NCI-H226 (cell line): ENCODE measurements around the gene MYBPH.
A peak's percentile ranks its signal among the peaks of the same experiment; 100 is the strongest.

Source experiments
- DNase-seq: peaks from one replicate; pipeline ENCODE4 v3.0.0-alpha.2; 2015

Gene MYBPH

GRCh38 chr1:203146042-203146369 lies 29.6 kb downstream of the MYBPH start:
- no peak for DNase-seq

- DNase-seq = no peak
These were observed 30.1 kb downstream of the MYBPH start for GRCh38 chr1:203145321-203146041.

- peak; percentile 32 for DNase-seq
These were observed 31.0 kb downstream of the MYBPH start for GRCh38 chr1:203144661-203145060.

- no peak for DNase-seq
These were observed 32.0 kb downstream of the MYBPH start for GRCh38 chr1:203143641-203144040.

- no peak for DNase-seq
These were observed 32.8 kb downstream of the MYBPH start for GRCh38 chr1:203142684-203143408.

GRCh38 chr1:203142124-203142523 lies 33.5 kb downstream of the MYBPH start:
- no peak for DNase-seq

GRCh38 chr1:203140743-203141520 lies 34.7 kb downstream of the MYBPH start:
- no peak for DNase-seq

GRCh38 chr1:203139976-203140475 lies 35.6 kb downstream of the MYBPH start:
- DNase-seq = no peak

GRCh38 chr1:203138066-203138465 lies 37.6 kb downstream of the MYBPH start:
- DNase-seq = no peak

- no peak for DNase-seq
These were observed 38.3 kb downstream of the MYBPH start for GRCh38 chr1:203137324-203137723.

GRCh38 chr1:203136409-203137042 lies 39.1 kb downstream of the MYBPH start:
- DNase-seq = no peak

- no peak for DNase-seq
These were observed 39.9 kb downstream of the MYBPH start for GRCh38 chr1:203135636-203136305.

- DNase-seq = peak; percentile 94
These were observed 41.5 kb downstream of the MYBPH start for GRCh38 chr1:203133970-203134725.

- no peak for DNase-seq
These were observed 44.0 kb downstream of the MYBPH start for GRCh38 chr1:203131548-203132200.

- DNase-seq = no peak
These were observed 45.2 kb downstream of the MYBPH start for GRCh38 chr1:203130358-203130985.

- DNase-seq = no peak
These were observed 46.0 kb downstream of the MYBPH start for GRCh38 chr1:203129501-203130231.

GRCh38 chr1:203128716-203129500 lies 46.7 kb downstream of the MYBPH start:
- DNase-seq = no peak

GRCh38 chr1:203128431-203128715 lies 47.3 kb downstream of the MYBPH start:
- DNase-seq = no peak

- peak; percentile 74 for DNase-seq
These were observed 47.8 kb downstream of the MYBPH start, which contains the start of gene ADORA1 for GRCh38 chr1:203127666-203128430. ADORA1 (plus strand) TSS chr1:203127726; CDS start chr1:203128842, 1,116 bp downstream.
